Measurements from ENCODE around the gene NUCKS1.

Gene NUCKS1

GRCh38 chr1:205750138-205751035 lies at the start of gene NUCKS1:
Gene NUCKS1 (minus strand): TSS chr1:205750182. CDS start chr1:205749973, 209 bp downstream.
- DNase-seq, result peak; percentile 98

- no peak for DNase-seq
These were observed 48.6 kb upstream of the NUCKS1 start for GRCh38 chr1:205798577-205798976.

- no peak for DNase-seq
These were observed 47.2 kb upstream of the NUCKS1 start for GRCh38 chr1:205797168-205797567.

GRCh38 chr1:205794011-205794730 lies 44.2 kb upstream of the NUCKS1 start:
- no peak for DNase-seq

- no peak for DNase-seq
These were observed 43.1 kb upstream of the NUCKS1 start for GRCh38 chr1:205792961-205793673.

GRCh38 chr1:205792481-205792881 lies 42.5 kb upstream of the NUCKS1 start:
- DNase-seq, result no peak

GRCh38 chr1:205791568-205792180 lies 41.7 kb upstream of the NUCKS1 start:
- DNase-seq, result no peak

- DNase-seq, result no peak
These were observed 37.4 kb upstream of the NUCKS1 start for GRCh38 chr1:205787287-205787916.

- DNase-seq, result no peak
These were observed 36.6 kb upstream of the NUCKS1 start for GRCh38 chr1:205786601-205787000.

- no peak for DNase-seq
These were observed 35.5 kb upstream of the NUCKS1 start for GRCh38 chr1:205785446-205785845.

GRCh38 chr1:205783904-205784303 lies 33.9 kb upstream of the NUCKS1 start:
- DNase-seq, result no peak

GRCh38 chr1:205783433-205783795 lies 33.4 kb upstream of the NUCKS1 start:
- no peak for DNase-seq

GRCh38 chr1:205782627-205783432 lies 32.8 kb upstream of the NUCKS1 start:
- DNase-seq, result no peak

GRCh38 chr1:205780335-205780734 lies 30.4 kb upstream of the NUCKS1 start:
- DNase-seq, result no peak

- DNase-seq, result no peak
These were observed 28.0 kb upstream of the NUCKS1 start for GRCh38 chr1:205777994-205778393.

- DNase-seq, result no peak
These were observed 25.7 kb upstream of the NUCKS1 start for GRCh38 chr1:205775717-205776056.

- peak; percentile 65 for DNase-seq
These were observed 25.2 kb upstream of the NUCKS1 start, which contains the start of gene RAB29 for GRCh38 chr1:205775015-205775716. Gene RAB29 (minus strand): TSS chr1:205775482. CDS start chr1:205774956, 526 bp downstream.

GRCh38 chr1:205774198-205775014 lies 24.4 kb upstream of the NUCKS1 start:
- DNase-seq, result no peak

- DNase-seq, result no peak
These were observed 22.6 kb upstream of the NUCKS1 start for GRCh38 chr1:205772607-205773032.

GRCh38 chr1:205770618-205771017 lies 20.6 kb upstream of the NUCKS1 start:
- DNase-seq, result no peak
